ENCODE data around the gene CRTAC1.

CRTAC1 gene

DNA sequence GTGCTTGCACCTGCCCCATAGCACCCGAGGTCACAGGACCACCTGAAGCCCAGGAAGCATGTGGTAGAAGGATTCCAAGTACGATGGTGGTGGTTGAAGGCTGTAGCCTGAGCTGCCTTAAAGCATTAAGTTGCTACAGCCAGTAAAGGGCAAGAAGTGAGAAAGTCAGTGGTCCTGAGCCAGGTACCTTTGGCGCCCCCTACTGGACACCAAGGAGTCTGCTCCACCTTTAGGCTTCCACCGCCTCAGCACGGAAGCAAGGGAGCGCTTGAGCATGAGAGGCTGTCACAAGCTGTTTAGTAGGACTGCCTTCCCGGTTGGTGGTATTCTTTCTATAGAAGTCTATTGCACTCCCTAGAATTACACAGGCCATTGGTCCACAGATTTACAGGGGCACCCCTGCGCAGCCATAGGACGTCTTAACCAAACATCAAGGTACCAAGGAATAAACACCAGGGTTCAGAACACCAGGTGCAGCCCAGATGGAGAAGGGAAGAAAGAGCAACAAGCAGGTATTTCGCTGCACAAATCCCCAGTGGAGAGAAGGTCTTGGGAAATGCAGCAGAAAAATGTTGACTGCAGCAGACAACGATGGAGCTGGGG is 2.2 kb downstream of the CRTAC1 start:
- Histone ChIP-seq H3K27me3 (ENCODE audit: control insufficient read depth in 1 of 2, insufficient read depth in 2 of 2, low read length in 2 of 2) (peaks cover 24 to 42% of the 10 kb centered on the region in 2 donors), H3K9me3 (ENCODE audit: low read length) (no peaks in the 10 kb centered on the region), H3K9ac (ENCODE audit: low read length) (no peak overlapping the region), H3K4me1 (ENCODE audit: insufficient read depth, low read length) (peaks cover 7% of the 10 kb centered on the region), H3K27ac (ENCODE audit: low read depth, low read length) (no peak overlapping the region), H3K36me3 (ENCODE audit: insufficient read depth, low read length) (no peaks in the 10 kb centered on the region), H3K4me3 (ENCODE audit: low read depth in 1 of 2, low read length in 2 of 2) (no peak overlapping the region)

GRCh38 chr10:98023024-98023423 is 7.4 kb downstream of the CRTAC1 start:
- H3K4me1 ChIP-seq (ENCODE audit: insufficient read depth, low read length), result no peaks in the 10 kb centered on the region
- H3K36me3 ChIP-seq (ENCODE audit: insufficient read depth, low read length), result no peaks in the 10 kb centered on the region
- no peak overlapping the region for H3K27ac ChIP-seq (ENCODE audit: low read depth, low read length)
- H3K9ac ChIP-seq (ENCODE audit: low read length), result no peak overlapping the region
- no peaks in the 10 kb centered on the region for H3K9me3 ChIP-seq (ENCODE audit: low read length)
- no peak overlapping the region for H3K4me3 ChIP-seq (ENCODE audit: low read depth in 1 of 2, low read length in 2 of 2)
- H3K27me3 ChIP-seq (ENCODE audit: control insufficient read depth in 1 of 2, insufficient read depth in 2 of 2, low read length in 2 of 2), result peaks cover 4 to 33% of the 10 kb centered on the region in 2 donors

GRCh38 chr10:98020784-98021183 is 9.6 kb downstream of the CRTAC1 start:
- H3K36me3 ChIP-seq (ENCODE audit: insufficient read depth, low read length), result no peaks in the 10 kb centered on the region
- H3K4me1 ChIP-seq (ENCODE audit: insufficient read depth, low read length), result no peaks in the 10 kb centered on the region
- H3K27me3 ChIP-seq (ENCODE audit: control insufficient read depth in 1 of 2, insufficient read depth in 2 of 2, low read length in 2 of 2), result peaks cover 0 to 23% of the 10 kb centered on the region in 2 donors

DNA sequence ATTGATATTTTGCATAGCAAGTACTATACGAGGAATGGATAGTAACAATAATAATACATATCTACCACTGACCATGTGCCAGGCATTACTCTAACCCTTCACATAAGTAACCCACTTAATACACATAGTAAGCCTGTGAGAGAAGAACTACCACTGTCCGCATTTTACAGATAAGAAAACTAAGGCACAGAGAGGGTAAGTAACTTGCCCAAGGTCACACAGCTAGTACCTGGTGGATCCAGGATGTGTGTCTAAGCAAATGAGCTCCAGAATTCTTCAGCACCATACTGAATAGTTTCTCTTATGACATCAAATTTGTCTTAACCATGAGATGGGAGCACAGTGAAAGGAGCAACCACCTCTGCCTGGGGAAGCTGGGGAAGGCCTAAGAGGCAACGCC is 10.2 kb downstream of the CRTAC1 start:
- Histone ChIP-seq H3K4me3 (ENCODE audit: low read depth in 1 of 2, low read length in 2 of 2) (no peak overlapping the region), H3K9ac (ENCODE audit: low read length) (no peak overlapping the region), H3K4me1 (ENCODE audit: insufficient read depth, low read length) (no peaks in the 10 kb centered on the region), H3K9me3 (ENCODE audit: low read length) (no peaks in the 10 kb centered on the region), H3K27ac (ENCODE audit: low read depth, low read length) (no peak overlapping the region), H3K36me3 (ENCODE audit: insufficient read depth, low read length) (no peaks in the 10 kb centered on the region), H3K27me3 (ENCODE audit: control insufficient read depth in 1 of 2, insufficient read depth in 2 of 2, low read length in 2 of 2) (peaks cover 0 to 23% of the 10 kb centered on the region in 2 donors)

More at GRCh38 chr10:98020784-98021183, 9.6 kb downstream of the CRTAC1 start:
- no peak overlapping the region for H3K4me3 ChIP-seq (ENCODE audit: low read depth in 1 of 2, low read length in 2 of 2)
- H3K27ac ChIP-seq (ENCODE audit: low read depth, low read length), result no peak overlapping the region
- H3K9me3 ChIP-seq (ENCODE audit: low read length), result no peaks in the 10 kb centered on the region
- no peak overlapping the region for H3K9ac ChIP-seq (ENCODE audit: low read length)

DNA sequence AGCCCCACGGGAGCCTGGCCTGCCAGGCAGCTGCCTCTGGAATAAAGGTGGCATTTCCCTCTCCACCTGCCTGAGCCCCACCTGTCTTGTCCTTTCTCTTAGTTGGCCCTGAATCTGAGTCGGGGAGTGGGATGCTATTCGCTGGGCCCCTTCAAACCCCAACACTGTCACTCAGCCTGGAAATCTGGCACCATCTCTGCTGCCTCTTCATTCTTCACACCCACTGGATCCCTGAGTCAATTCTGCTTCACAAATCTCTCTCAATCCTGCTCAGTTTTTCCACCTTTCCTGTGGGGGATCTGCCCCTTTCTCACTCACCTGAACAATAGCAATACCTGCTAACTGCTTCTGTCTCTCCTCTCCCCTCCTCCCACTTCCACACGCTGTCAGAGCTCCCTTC is 10.6 kb downstream of the CRTAC1 start:
- Histone ChIP-seq H3K36me3 (ENCODE audit: insufficient read depth, low read length) (no peaks in the 10 kb centered on the region), H3K27ac (ENCODE audit: low read depth, low read length) (no peak overlapping the region), H3K4me3 (ENCODE audit: low read depth in 1 of 2, low read length in 2 of 2) (no peak overlapping the region), H3K27me3 (ENCODE audit: control insufficient read depth in 1 of 2, insufficient read depth in 2 of 2, low read length in 2 of 2) (peaks cover 0 to 23% of the 10 kb centered on the region in 2 donors), H3K9ac (ENCODE audit: low read length) (no peak overlapping the region), H3K9me3 (ENCODE audit: low read length) (no peaks in the 10 kb centered on the region), H3K4me1 (ENCODE audit: insufficient read depth, low read length) (no peaks in the 10 kb centered on the region)

- no peak overlapping the region for H3K4me3 ChIP-seq (ENCODE audit: low read depth in 1 of 2, low read length in 2 of 2)
- no peaks in the 10 kb centered on the region for H3K36me3 ChIP-seq (ENCODE audit: insufficient read depth, low read length)
- H3K9ac ChIP-seq (ENCODE audit: low read length), result no peak overlapping the region
- H3K9me3 ChIP-seq (ENCODE audit: low read length), result no peaks in the 10 kb centered on the region
- peaks cover 0 to 21% of the 10 kb centered on the region in 2 donors for H3K27me3 ChIP-seq (ENCODE audit: control insufficient read depth in 1 of 2, insufficient read depth in 2 of 2, low read length in 2 of 2)
- H3K4me1 ChIP-seq (ENCODE audit: insufficient read depth, low read length), result no peaks in the 10 kb centered on the region
- H3K27ac ChIP-seq (ENCODE audit: low read depth, low read length), result no peak overlapping the region
Measured at GRCh38 chr10:98016772-98017475, 13.5 kb downstream of the CRTAC1 start.

- Histone ChIP-seq H3K27me3 (ENCODE audit: control insufficient read depth in 1 of 2, insufficient read depth in 2 of 2, low read length in 2 of 2) (peaks cover 0 to 7% of the 10 kb centered on the region in 2 donors), H3K27ac (ENCODE audit: low read depth, low read length) (no peak overlapping the region), H3K9ac (ENCODE audit: low read length) (no peak overlapping the region), H3K4me1 (ENCODE audit: insufficient read depth, low read length) (no peaks in the 10 kb centered on the region), H3K9me3 (ENCODE audit: low read length) (no peaks in the 10 kb centered on the region), H3K4me3 (ENCODE audit: low read depth in 1 of 2, low read length in 2 of 2) (no peak overlapping the region), H3K36me3 (ENCODE audit: insufficient read depth, low read length) (no peaks in the 10 kb centered on the region)
Measured at GRCh38 chr10:98013776-98014175, 16.6 kb downstream of the CRTAC1 start.

GRCh38 chr10:98013122-98013521 is 17.3 kb downstream of the CRTAC1 start:
- Histone ChIP-seq H3K4me3 (ENCODE audit: low read depth in 1 of 2, low read length in 2 of 2) (no peak overlapping the region), H3K9ac (ENCODE audit: low read length) (no peak overlapping the region), H3K27ac (ENCODE audit: low read depth, low read length) (no peak overlapping the region), H3K27me3 (ENCODE audit: control insufficient read depth in 1 of 2, insufficient read depth in 2 of 2, low read length in 2 of 2) (peaks cover 0 to 7% of the 10 kb centered on the region in 2 donors), H3K4me1 (ENCODE audit: insufficient read depth, low read length) (no peaks in the 10 kb centered on the region), H3K36me3 (ENCODE audit: insufficient read depth, low read length) (no peaks in the 10 kb centered on the region), H3K9me3 (ENCODE audit: low read length) (no peaks in the 10 kb centered on the region)

GRCh38 chr10:98012644-98013043 is 17.8 kb downstream of the CRTAC1 start:
- Histone ChIP-seq H3K9me3 (ENCODE audit: low read length) (no peaks in the 10 kb centered on the region), H3K4me3 (ENCODE audit: low read depth in 1 of 2, low read length in 2 of 2) (no peak overlapping the region), H3K9ac (ENCODE audit: low read length) (no peak overlapping the region), H3K27me3 (ENCODE audit: control insufficient read depth in 1 of 2, insufficient read depth in 2 of 2, low read length in 2 of 2) (peaks cover 0 to 7% of the 10 kb centered on the region in 2 donors), H3K36me3 (ENCODE audit: insufficient read depth, low read length) (no peaks in the 10 kb centered on the region), H3K27ac (ENCODE audit: low read depth, low read length) (no peak overlapping the region), H3K4me1 (ENCODE audit: insufficient read depth, low read length) (no peaks in the 10 kb centered on the region)

- Histone ChIP-seq H3K27ac (ENCODE audit: low read depth, low read length) (no peak overlapping the region), H3K4me3 (ENCODE audit: low read depth in 1 of 2, low read length in 2 of 2) (no peak overlapping the region), H3K9me3 (ENCODE audit: low read length) (no peaks in the 10 kb centered on the region), H3K9ac (ENCODE audit: low read length) (no peak overlapping the region), H3K4me1 (ENCODE audit: insufficient read depth, low read length) (no peaks in the 10 kb centered on the region), H3K27me3 (ENCODE audit: control insufficient read depth in 1 of 2, insufficient read depth in 2 of 2, low read length in 2 of 2) (peaks cover 0 to 7% of the 10 kb centered on the region in 2 donors), H3K36me3 (ENCODE audit: insufficient read depth, low read length) (no peaks in the 10 kb centered on the region)
Measured at GRCh38 chr10:98010939-98011685, 19.3 kb downstream of the CRTAC1 start.

- H3K27ac ChIP-seq (ENCODE audit: low read depth, low read length), result no peak overlapping the region
- H3K9ac ChIP-seq (ENCODE audit: low read length), result no peak overlapping the region
- H3K36me3 ChIP-seq (ENCODE audit: insufficient read depth, low read length), result no peaks in the 10 kb centered on the region
- no peaks in the 10 kb centered on the region for H3K4me1 ChIP-seq (ENCODE audit: insufficient read depth, low read length)
- H3K9me3 ChIP-seq (ENCODE audit: low read length), result no peaks in the 10 kb centered on the region
- no peaks in the 10 kb centered on the region for H3K27me3 ChIP-seq (ENCODE audit: control insufficient read depth in 1 of 2, insufficient read depth in 2 of 2, low read length in 2 of 2)
- no peak overlapping the region for H3K4me3 ChIP-seq (ENCODE audit: low read depth in 1 of 2, low read length in 2 of 2)
Measured at GRCh38 chr10:98006266-98006665, 24.2 kb downstream of the CRTAC1 start.

Data from muscle layer of colon (tissue), 2 donors.